Cardiac fibroblast (primary cell): ENCODE results near the gene LDB1.

Experiments used
- DNase-seq, 2 donors: peaks; one replicate each; pipeline versions ENCODE4 v3.0.0 to v3.0.0-alpha.2; 2010; ENCODE audit warnings: low read depth in 2 of 2
- H3K4me3 ChIP-seq, 2 donors: replicated peaks in 1 of 2; 1 replicate in 1 of 2; 2 replicates in 1 of 2; pipeline ENCODE4 v1.5.1; 2011; ENCODE audit warnings: low read depth in 2 of 2, low read length in 2 of 2, mild to moderate bottlenecking in 2 of 2, moderate library complexity in 1 of 2
- TF ChIP-seq, protein P1 (sequence below): IDR thresholded peaks from one replicate; pipeline ENCODE4 v1.5.1; 2011; ENCODE audit warnings: low read depth, mild to moderate bottlenecking, low read length, inconsistent platforms

Gene LDB1

DNA sequence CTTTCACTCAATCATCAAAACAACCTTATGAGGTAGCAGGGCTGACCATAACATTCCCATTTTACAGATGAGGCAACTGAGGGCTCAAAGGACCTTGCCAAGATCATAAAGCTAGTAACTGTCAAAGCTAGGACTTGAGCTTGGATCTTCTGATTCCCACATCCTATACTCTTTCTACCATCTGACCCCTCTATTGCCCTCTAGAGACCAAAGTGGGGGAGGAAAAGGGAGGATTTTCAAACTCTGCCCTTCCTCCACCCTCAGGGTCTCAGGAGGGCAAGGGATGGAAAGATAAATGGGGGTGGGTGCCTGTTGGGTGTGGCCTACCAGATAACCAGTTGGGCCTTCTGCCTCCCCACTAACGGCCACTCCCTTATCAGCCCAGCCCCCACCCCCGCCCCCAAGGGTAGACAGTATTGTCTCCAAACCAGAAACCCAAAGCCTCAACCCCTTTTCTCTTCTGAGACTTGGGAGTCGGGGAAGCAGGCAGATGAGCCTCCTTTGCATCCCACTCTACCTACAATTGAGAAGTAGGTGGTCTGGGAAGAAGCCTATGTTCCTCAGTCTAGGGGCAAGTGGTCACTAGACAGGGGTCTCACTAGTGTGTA lies 7.9 kb downstream of the LDB1 start:
- H3K4me3 ChIP-seq, result no peak overlapping the region
- no peak for DNase-seq
- TF ChIP-seq, protein P1, sequence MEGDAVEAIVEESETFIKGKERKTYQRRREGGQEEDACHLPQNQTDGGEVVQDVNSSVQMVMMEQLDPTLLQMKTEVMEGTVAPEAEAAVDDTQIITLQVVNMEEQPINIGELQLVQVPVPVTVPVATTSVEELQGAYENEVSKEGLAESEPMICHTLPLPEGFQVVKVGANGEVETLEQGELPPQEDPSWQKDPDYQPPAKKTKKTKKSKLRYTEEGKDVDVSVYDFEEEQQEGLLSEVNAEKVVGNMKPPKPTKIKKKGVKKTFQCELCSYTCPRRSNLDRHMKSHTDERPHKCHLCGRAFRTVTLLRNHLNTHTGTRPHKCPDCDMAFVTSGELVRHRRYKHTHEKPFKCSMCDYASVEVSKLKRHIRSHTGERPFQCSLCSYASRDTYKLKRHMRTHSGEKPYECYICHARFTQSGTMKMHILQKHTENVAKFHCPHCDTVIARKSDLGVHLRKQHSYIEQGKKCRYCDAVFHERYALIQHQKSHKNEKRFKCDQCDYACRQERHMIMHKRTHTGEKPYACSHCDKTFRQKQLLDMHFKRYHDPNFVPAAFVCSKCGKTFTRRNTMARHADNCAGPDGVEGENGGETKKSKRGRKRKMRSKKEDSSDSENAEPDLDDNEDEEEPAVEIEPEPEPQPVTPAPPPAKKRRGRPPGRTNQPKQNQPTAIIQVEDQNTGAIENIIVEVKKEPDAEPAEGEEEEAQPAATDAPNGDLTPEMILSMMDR, result peak; percentile 27

DNA sequence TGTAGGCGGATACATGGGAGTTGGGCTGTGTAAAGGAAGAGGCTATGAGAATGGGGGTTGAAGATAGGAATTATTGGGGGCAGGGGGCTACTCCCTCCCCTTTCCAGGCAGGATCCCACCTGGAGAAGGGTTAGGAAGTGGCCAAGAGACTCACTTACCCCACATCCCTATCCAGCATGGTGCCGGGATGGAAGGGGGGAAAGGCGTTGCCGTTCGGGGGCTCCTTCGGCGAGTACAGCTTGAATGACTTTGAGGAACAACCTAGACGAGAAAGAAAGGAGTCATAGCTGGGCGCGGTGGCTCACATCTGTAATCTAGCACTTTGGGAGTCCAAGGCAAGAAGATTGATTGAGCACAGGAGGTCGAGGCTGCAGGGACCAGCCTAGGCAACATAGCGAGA lies 8.9 kb downstream of the LDB1 start:
- DNase-seq, result no peak
- H3K4me3 ChIP-seq, result no peak overlapping the region
- TF ChIP-seq, protein P1, result no peak

DNA sequence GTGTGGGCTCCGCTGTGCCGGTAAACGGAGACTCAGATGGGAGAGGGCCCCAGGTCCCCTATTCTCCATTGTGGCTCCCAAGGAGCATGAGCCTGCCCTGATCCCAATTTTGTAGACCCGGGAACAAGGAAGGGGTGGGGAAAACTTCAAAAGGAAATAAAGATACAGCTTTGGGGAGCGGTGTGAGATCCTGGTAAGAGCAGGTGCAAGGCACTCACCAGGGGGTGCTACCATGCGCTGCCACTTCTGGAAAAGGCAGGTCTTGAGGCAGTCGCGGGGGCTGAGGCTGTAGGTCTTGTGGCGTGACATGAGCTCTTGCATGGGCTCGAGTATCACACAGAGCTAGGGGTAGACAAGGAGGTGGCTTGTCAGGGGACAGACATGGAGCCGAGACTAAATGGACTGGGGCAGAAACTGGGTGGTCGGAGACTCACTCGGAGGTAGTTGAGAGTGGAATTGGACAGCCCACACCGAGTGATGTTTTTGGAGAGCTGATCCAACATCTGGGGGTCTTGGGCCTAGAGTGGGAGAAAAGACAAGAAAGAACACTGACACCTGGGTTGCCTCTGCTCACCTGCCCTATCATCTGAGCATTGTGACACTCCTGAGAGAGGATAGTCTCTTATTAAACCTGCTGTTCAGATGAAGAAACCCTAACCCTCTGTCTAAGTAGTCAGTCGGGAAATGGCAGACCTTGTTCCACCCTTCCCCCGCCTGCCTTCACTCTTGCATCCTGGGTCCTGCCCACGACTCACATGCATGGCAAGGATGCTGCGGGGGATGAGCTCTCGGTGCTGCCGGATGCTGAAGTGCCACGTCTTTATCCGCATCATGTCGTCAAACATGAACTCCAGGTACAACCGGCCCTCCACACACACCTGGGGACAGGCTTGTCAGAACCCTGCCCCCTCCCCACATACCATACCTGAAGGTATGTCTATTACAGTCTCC lies 10.7 kb downstream of the LDB1 start:
- TF ChIP-seq, protein P1, result no peak
- no peak overlapping the region for H3K4me3 ChIP-seq
- no peak for DNase-seq

DNA sequence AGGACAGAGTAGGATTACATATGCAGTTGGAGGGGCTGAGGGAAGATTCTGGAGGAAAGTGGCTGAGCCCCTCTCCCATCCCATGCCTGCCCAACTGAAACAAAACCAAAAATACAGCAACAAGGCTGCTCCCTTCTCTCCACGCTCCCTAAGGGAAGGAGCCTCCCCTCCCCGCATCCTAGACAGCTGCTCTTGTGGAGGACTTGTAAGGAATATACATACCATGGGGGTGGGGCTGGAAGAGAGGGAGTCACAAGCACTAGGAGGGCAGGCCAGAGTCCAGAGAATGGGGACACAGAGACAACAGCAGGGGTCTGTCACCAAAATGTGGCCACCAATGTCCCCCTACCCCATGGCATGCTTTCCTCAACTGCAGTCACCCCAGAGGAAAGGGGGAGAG lies 13.2 kb downstream of the LDB1 start:
- H3K4me3 ChIP-seq, result no peak overlapping the region
- TF ChIP-seq, protein P1, result no peak
- DNase-seq, result no peak

DNA sequence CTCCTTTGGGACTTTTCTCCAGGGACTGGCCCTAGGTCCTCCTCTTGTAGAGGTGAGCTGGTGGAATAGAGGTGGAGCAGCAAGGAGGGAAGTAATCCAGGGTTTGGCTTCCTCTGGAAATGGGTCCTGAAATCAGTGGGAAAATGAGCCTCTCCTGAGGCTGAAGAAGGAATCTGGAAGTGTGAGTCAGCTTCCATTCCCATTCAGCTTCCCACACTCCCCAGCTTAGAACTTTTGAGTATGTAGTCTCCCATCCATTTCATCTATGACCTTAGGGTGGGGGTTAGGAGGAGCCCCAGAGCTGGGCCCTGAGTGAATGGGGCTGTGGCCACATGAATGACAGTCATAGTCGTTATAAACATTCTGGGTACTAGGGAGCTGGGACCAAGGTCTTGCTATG lies 17.7 kb downstream of the LDB1 start:
- TF ChIP-seq, protein P1, result no peak
- DNase-seq, result no peak
- no peak overlapping the region for H3K4me3 ChIP-seq

DNA sequence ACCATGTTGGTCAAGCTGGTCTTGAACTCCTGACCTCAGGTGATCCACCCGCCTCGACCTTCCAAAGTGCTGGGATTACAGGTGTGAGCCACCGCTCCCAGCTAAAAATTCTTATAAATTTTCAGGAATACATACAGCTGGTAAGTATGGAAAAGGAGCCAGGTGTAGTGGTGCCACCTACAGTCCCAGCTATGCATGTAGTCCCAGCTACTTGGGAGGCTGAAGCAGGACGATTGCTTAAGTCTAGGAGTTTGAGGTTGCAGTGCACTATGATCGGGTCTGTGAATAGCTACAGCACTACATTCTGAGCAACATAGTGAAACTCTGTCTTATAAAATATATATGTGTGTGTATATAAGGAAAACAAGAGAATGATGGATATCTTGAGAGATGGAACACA lies 19.0 kb downstream of the LDB1 start:
- TF ChIP-seq, protein P1, result no peak
- H3K4me3 ChIP-seq, result no peak overlapping the region
- no peak for DNase-seq
